Liver (tissue), 9 donors: ENCODE measurements around the gene SEMA5A. TPM values are rescaled to one million over a fixed set of nuclear protein-coding genes. Genes with fewer than 3 reads are reported as not detected.

Experiments used
- DNase-seq: peaks from one replicate; pipeline ENCODE4 v3.0.0-alpha.2; 2017; ENCODE audit warnings: low spot score
- H3K27ac ChIP-seq, 2 donors: one replicate each; pipeline ENCODE4 v1.7.0; 2013; ENCODE audit warnings: inconsistent platforms in 2 of 2, low read length in 2 of 2, control low read depth in 1 of 2, low read depth in 1 of 2, mild to moderate bottlenecking in 1 of 2
- H3K27me3 ChIP-seq, 4 donors: one replicate each; pipeline versions ENCODE4 v1.6.1 to v1.7.0; 2013; ENCODE audit warnings: low read length in 3 of 4, inconsistent platforms in 1 of 4, mild to moderate bottlenecking in 1 of 4, moderate library complexity in 1 of 4; ENCODE audit not compliant: control insufficient read depth in 4 of 4, insufficient read depth in 4 of 4
- H3K36me3 ChIP-seq, 4 donors: one replicate each; pipeline versions ENCODE4 v1.6.1 to v1.7.0; 2013; ENCODE audit warnings: low read length in 3 of 4, mild to moderate bottlenecking in 3 of 4, low read depth in 1 of 4, moderate library complexity in 1 of 4; ENCODE audit not compliant: control insufficient read depth in 4 of 4, insufficient read depth in 3 of 4
- H3K4me1 ChIP-seq, 4 donors: one replicate each; pipeline versions ENCODE4 v1.6.1 to v1.7.0; 2013; ENCODE audit warnings: low read length in 3 of 4, mild to moderate bottlenecking in 3 of 4, moderate library complexity in 1 of 4; ENCODE audit not compliant: control insufficient read depth in 4 of 4, insufficient read depth in 4 of 4
- H3K4me3 ChIP-seq, 3 donors: one replicate each; pipeline versions ENCODE4 v1.6.1 to v1.7.0; 2013; ENCODE audit warnings: low read length in 3 of 3, control low read depth in 1 of 3, low read depth in 1 of 3, mild to moderate bottlenecking in 1 of 3
- H3K9ac ChIP-seq, 2 donors: one replicate each; pipeline ENCODE4 v1.7.0; 2013; ENCODE audit warnings: low read length in 2 of 2, mild to moderate bottlenecking in 2 of 2, moderate library complexity in 2 of 2, control low read depth in 1 of 2, low read depth in 1 of 2
- H3K9me3 ChIP-seq, 4 donors: one replicate each; pipeline versions ENCODE4 v1.6.1 to v1.7.0; 2013; ENCODE audit warnings: low read length in 3 of 4; ENCODE audit not compliant: control insufficient read depth in 4 of 4
- ATF3 ChIP-seq: IDR thresholded peaks from 2 replicates; pipeline ENCODE4 v1.6.1; 2016; ENCODE audit warnings: antibody characterized with exemption
- EGR1 ChIP-seq, 2 donors: IDR thresholded peaks; 2 replicates each; pipeline ENCODE4 v1.6.1; 2016 to 2018; ENCODE audit warnings: antibody characterized with exemption in 2 of 2, low read depth in 2 of 2
- FOXA1 ChIP-seq: IDR thresholded peaks from 2 replicates; pipeline ENCODE4 v1.6.1; 2016; ENCODE audit warnings: antibody characterized with exemption
- FOXA2 ChIP-seq: IDR thresholded peaks from 2 replicates; pipeline ENCODE4 v1.6.1; 2016; ENCODE audit warnings: antibody characterized with exemption
- HNF4A ChIP-seq, 2 donors: conservative IDR thresholded peaks; 2 replicates each; pipeline ENCODE4 v1.6.1; 2016; ENCODE audit warnings: antibody characterized with exemption in 2 of 2, mild to moderate bottlenecking in 2 of 2
- HNF4G ChIP-seq: IDR thresholded peaks from 2 replicates; pipeline ENCODE4 v1.6.1; 2016; ENCODE audit warnings: antibody characterized with exemption
- JUND ChIP-seq, 2 donors: IDR thresholded peaks; 2 replicates each; pipeline ENCODE4 v1.6.1; 2016; ENCODE audit warnings: antibody characterized with exemption in 2 of 2
- NR2F2 ChIP-seq: IDR thresholded peaks from 2 replicates; pipeline ENCODE4 v1.6.1; 2016; ENCODE audit warnings: antibody characterized with exemption
- RAD21 ChIP-seq, 2 donors: IDR thresholded peaks; 2 replicates each; pipeline ENCODE4 v1.6.1; 2016; ENCODE audit warnings: antibody characterized with exemption in 2 of 2, mild to moderate bottlenecking in 2 of 2
- REST ChIP-seq: IDR thresholded peaks from 2 replicates; pipeline ENCODE4 v1.6.1; 2016; ENCODE audit warnings: antibody characterized with exemption, mild to moderate bottlenecking
- TAF1 ChIP-seq: conservative IDR thresholded peaks from 2 replicates; pipeline ENCODE4 v1.6.1; 2016; ENCODE audit warnings: antibody characterized with exemption, mild to moderate bottlenecking
- ZBTB33 ChIP-seq: IDR thresholded peaks from 2 replicates; pipeline ENCODE4 v1.6.1; 2016; ENCODE audit warnings: antibody characterized with exemption
- WGBS: extraction: QIAGEN DNeasy Blood & Tissue Kit; methylation state at CpG from one replicate; pipeline ENCODE4 v1.1.7; 2013; 5-methylcytosine and 5-hydroxymethylcytosine counted together
- polyA plus RNA-seq, 2 donors: library from polyadenylated mRNA; stranded (reverse) in 1 of 2; unstranded in 1 of 2; fragments of 200-250 nt in 1 of 2; fragments of >200 nt in 1 of 2; fragmentation: Nextera tagmentation in 1 of 2; extraction: Ambion mirVana in 1 of 2; gene quantifications; one replicate each; pipeline versions ENCODE4 v1.2.1 to v1.2.3, GENCODE V29; 2013 to 2015
- total RNA-seq, 2 donors: library from RNA; depleted of rRNA; stranded (reverse); fragments of >200 nt; gene quantifications; one replicate each; pipeline ENCODE4 v1.2.3, GENCODE V29; 2014
- donor health status: healthy.
- donor health status: healthy.
- donor health status: healthy.
- donor health status: healthy.
- donor health status: healthy.

The SEMA5A gene
- total and polyA plus RNA-seq, 4 donors, result 1.1 to 5.8 (median 3.2) TPM

- peaks cover 0 to 6% (median 0%) of the 10 kb centered on the region in 4 donors for H3K36me3 ChIP-seq
- H3K27ac ChIP-seq, result no peak overlapping the region
- no peak overlapping the region for H3K9ac ChIP-seq
- no peak for DNase-seq
- TF ChIP-seq HNF4G (no peak), RAD21 (IDR thresholded peaks at IDR 0.05) (no peak)
- 96% methylated on average over 2 of the region's 2 CpGs for WGBS
- no peaks in the 10 kb centered on the region for H3K9me3 ChIP-seq
- no peaks in the 10 kb centered on the region for H3K4me1 ChIP-seq
- H3K4me3 ChIP-seq, result no peak overlapping the region
- no peaks in the 10 kb centered on the region for H3K27me3 ChIP-seq
Observed at GRCh38 chr5:9157811-9158210, 388.1 kb downstream of the SEMA5A start.

- Histone ChIP-seq H3K27me3 (no peaks in the 10 kb centered on the region), H3K4me3 (no peak overlapping the region), H3K9me3 (no peaks in the 10 kb centered on the region), H3K9ac (no peak overlapping the region), H3K36me3 (peaks cover 0 to 6% (median 0%) of the 10 kb centered on the region in 4 donors), H3K27ac (no peak overlapping the region), H3K4me1 (no peaks in the 10 kb centered on the region)
- no peak for DNase-seq
- 79% methylated on average over 5 of the region's 5 CpGs for WGBS
- TF ChIP-seq FOXA2 (no peak), FOXA1 (no peak), REST (no peak), HNF4G (no peak), TAF1 (no peak), HNF4A (conservative IDR thresholded peaks at IDR 0.05) (no peak), NR2F2 (no peak), EGR1 (IDR thresholded peaks at IDR 0.05; ENCODE audit: low read depth in 2 of 2) (no peak), ATF3 (no peak), RAD21 (IDR thresholded peaks at IDR 0.05) (no peak), ZBTB33 (no peak), JUND (IDR thresholded peaks at IDR 0.05) (no peak)
Observed at GRCh38 chr5:9157020-9157419, 388.9 kb downstream of the SEMA5A start.

GRCh38 chr5:9156282-9156681 is 389.6 kb downstream of the SEMA5A start:
- no peak overlapping the region for H3K9ac ChIP-seq
- no peaks in the 10 kb centered on the region for H3K4me1 ChIP-seq
- TF ChIP-seq RAD21 (IDR thresholded peaks at IDR 0.05) (peak; percentile 57 to 67), FOXA2 (no peak)
- peaks cover 0 to 6% (median 0%) of the 10 kb centered on the region in 4 donors for H3K36me3 ChIP-seq
- WGBS, result 89% methylated on average over 2 of the region's 2 CpGs
- H3K27ac ChIP-seq, result no peak overlapping the region
- H3K9me3 ChIP-seq, result no peaks in the 10 kb centered on the region
- H3K4me3 ChIP-seq, result no peak overlapping the region
- DNase-seq, result no peak
- no peaks in the 10 kb centered on the region for H3K27me3 ChIP-seq
